NCI-H82 treated with DMSO at 0.1 percent for 48 hours (cell line): ENCODE data around the gene NOP14.
A peak's percentile ranks its signal among the peaks of the same experiment; 100 is the strongest.
"Not testable (repeated sequence)": the region's sequence is repeated elsewhere in the genome, so short reads cannot be mapped to it uniquely, and the experiment has no call there.

Experiments
- DNase-seq: peaks from one replicate; lab custom pipeline; 2025; ENCODE audit not compliant: unreplicated experiment; lab: John Stamatoyannopoulos, UW

NOP14 gene

GRCh38 chr4:2963175-2963965 lies at the start of gene NOP14, which contains the start of gene GRK4:
Gene NOP14, minus strand, starts transcription at chr4:2963406. Its CDS starts 87 bp downstream, at chr4:2963319.
Gene GRK4, plus strand, starts transcription at chr4:2963571. Its CDS starts 500 bp downstream, at chr4:2964071.
- peak; percentile 83 for DNase-seq

GRCh38 chr4:3011456-3012220 lies 48.4 kb upstream of the NOP14 start:
- no peak for DNase-seq

- DNase-seq, result no peak
These were observed 47.8 kb upstream of the NOP14 start for GRCh38 chr4:3010998-3011397.

- no peak for DNase-seq
These were observed 47.4 kb upstream of the NOP14 start for GRCh38 chr4:3010577-3010976.

GRCh38 chr4:3009422-3009821 lies 46.2 kb upstream of the NOP14 start:
- no peak for DNase-seq

- no peak for DNase-seq
These were observed 44.5 kb upstream of the NOP14 start for GRCh38 chr4:3007724-3008123.

- DNase-seq, result no peak
These were observed 33.2 kb upstream of the NOP14 start for GRCh38 chr4:2996415-2996814.

- no peak for DNase-seq
These were observed 32.5 kb upstream of the NOP14 start for GRCh38 chr4:2995546-2996265.

- no peak for DNase-seq
These were observed 31.7 kb upstream of the NOP14 start for GRCh38 chr4:2994917-2995316.

GRCh38 chr4:2991243-2991642 lies 28.0 kb upstream of the NOP14 start:
- DNase-seq, result no peak

- DNase-seq, result not testable (repeated sequence)
These were observed 20.5 kb upstream of the NOP14 start for GRCh38 chr4:2983715-2984114.

- no peak for DNase-seq
These were observed 18.8 kb upstream of the NOP14 start for GRCh38 chr4:2982012-2982411.

- no peak for DNase-seq
These were observed 18.1 kb upstream of the NOP14 start for GRCh38 chr4:2981256-2981819.

- no peak for DNase-seq
These were observed 14.2 kb upstream of the NOP14 start for GRCh38 chr4:2977211-2978088.

- DNase-seq, result no peak
These were observed 8.1 kb upstream of the NOP14 start for GRCh38 chr4:2971275-2971674.

GRCh38 chr4:2968381-2968780 lies 5.2 kb upstream of the NOP14 start:
- DNase-seq, result no peak

GRCh38 chr4:2965262-2965661 lies 2.1 kb upstream of the NOP14 start:
- no peak for DNase-seq

- DNase-seq, result no peak
These were observed 1.6 kb upstream of the NOP14 start for GRCh38 chr4:2964706-2965258.

GRCh38 chr4:2963966-2964471 lies 813 bp upstream of the NOP14 start:
- no peak for DNase-seq
